ENCODE results near the gene NOL3.

The NOL3 gene

DNA sequence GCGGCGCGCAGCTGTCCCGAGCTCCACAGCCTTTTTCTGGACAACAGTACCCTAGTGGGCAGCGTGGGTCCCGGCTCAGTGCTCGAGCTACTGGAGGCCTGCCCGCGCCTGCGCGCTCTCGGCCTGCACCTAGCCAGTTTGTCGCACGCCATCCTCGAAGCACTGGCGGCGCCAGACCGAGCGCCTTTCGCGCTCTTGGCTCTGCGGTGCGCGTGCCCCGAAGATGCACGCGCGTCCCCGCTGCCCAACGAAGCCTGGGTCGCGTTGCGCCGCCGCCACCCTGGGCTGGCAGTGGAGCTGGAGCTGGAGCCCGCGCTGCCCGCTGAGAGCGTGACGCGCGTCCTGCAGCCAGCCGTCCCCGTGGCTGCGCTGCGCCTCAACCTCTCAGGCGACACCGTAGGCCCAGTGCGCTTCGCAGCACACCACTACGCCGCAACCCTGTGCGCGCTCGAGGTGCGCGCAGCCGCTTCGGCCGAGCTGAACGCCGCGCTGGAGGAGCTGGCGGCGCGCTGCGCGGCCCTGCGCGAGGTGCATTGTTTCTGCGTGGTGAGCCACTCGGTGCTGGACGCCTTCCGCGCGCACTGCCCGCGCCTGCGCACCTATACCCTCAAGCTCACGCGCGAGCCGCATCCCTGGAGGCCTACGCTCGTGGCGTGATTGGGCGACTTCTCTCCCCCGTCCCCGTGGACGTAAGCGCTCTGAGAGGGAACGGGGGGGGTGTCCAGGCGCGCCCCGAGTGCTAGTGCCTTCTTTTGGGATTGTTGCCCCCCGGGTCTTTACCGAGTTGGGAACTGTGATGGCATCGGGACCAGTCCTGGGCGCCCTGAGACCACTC, 7.0 kb upstream of the NOL3 start:
- H3K4me1 ChIP-seq (ENCODE audit: insufficient read depth, poor library complexity, severe bottlenecking), result no peaks in the 10 kb centered on the region
- no peaks in the 10 kb centered on the region for H3K27me3 ChIP-seq (ENCODE audit: insufficient read depth, poor library complexity, severe bottlenecking)
- ATAC-seq (ENCODE audit: low read depth) (peak; percentile 49), DNase-seq (ENCODE audit: low spot score) (peak; percentile 77)
- peak overlapping the region; percentile 43 for H3K27ac ChIP-seq (ENCODE audit: poor library complexity, severe bottlenecking)
- peak overlapping the region; percentile 35 for H3K4me3 ChIP-seq (ENCODE audit: severe bottlenecking)
- no peaks in the 10 kb centered on the region for H3K36me3 ChIP-seq (ENCODE audit: low read depth)
- H3K9me3 ChIP-seq (ENCODE audit: severe bottlenecking), result no peaks in the 10 kb centered on the region
- TF ChIP-seq, protein P1, sequence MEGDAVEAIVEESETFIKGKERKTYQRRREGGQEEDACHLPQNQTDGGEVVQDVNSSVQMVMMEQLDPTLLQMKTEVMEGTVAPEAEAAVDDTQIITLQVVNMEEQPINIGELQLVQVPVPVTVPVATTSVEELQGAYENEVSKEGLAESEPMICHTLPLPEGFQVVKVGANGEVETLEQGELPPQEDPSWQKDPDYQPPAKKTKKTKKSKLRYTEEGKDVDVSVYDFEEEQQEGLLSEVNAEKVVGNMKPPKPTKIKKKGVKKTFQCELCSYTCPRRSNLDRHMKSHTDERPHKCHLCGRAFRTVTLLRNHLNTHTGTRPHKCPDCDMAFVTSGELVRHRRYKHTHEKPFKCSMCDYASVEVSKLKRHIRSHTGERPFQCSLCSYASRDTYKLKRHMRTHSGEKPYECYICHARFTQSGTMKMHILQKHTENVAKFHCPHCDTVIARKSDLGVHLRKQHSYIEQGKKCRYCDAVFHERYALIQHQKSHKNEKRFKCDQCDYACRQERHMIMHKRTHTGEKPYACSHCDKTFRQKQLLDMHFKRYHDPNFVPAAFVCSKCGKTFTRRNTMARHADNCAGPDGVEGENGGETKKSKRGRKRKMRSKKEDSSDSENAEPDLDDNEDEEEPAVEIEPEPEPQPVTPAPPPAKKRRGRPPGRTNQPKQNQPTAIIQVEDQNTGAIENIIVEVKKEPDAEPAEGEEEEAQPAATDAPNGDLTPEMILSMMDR (IDR thresholded peaks at IDR 0.05; ENCODE audit: poor library complexity, severe bottlenecking), result peak; percentile 4

DNA sequence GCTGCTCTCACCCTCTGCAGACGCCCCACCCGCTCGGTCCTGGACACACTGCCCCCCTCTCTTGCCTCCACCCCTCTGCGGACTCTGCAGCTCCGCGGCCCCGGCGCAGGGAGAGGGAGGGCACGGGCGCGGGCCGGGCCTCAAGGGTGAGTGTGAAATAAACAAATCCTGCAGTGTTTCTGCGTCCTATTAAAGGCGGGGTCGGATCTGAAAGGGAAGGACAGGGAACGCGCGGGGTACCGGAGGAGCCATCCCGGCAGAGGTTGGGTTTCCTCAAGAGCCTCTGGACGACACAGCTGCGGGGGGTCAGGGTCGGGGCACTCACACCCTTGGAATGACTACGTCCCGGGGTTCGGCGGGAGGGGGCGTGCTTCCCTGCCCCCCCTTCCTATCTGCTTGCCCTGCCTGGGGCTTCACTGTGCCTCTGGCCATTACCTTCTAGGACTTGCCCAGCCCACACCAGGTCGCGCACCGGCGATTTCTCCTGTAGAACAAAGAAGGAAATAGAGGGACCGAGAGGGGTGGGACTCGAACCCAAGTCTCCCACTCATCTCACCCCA, 6.3 kb upstream of the NOL3 start:
- no peaks in the 10 kb centered on the region for H3K27me3 ChIP-seq (ENCODE audit: insufficient read depth, poor library complexity, severe bottlenecking)

DNA sequence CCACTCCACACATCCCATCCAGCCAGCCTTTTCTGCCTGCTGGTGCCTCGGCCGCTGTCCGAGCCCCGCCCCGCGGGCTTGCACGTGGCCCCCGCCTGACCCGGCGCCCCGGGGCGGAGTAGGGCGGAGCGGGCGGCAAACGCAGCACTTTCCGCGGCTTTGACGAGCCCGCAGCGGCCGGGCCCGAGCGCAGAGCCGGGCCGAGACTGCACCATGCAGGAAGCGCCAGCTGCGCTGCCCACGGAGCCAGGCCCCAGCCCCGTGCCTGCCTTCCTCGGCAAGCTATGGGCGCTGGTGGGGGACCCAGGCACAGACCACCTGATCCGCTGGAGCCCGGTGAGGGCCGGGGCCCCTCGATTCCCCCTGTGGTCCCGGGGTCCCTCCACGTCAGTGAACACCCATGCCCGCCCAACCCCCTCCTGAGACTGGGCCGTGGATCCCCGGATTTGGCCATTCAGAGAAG, 5.7 kb upstream of the NOL3 start, which contains the start of gene HSF4:
Gene HSF4, plus strand, starts transcription at position 147 of the 463 bp plus-strand sequence. Its CDS starts 67 bp downstream, at position 214.
- no peaks in the 10 kb centered on the region for H3K27me3 ChIP-seq (ENCODE audit: insufficient read depth, poor library complexity, severe bottlenecking)

More for the DNA sequence above, 6.3 kb upstream of the NOL3 start:
- DNase-seq (ENCODE audit: low spot score), result no peak
- H3K36me3 ChIP-seq (ENCODE audit: low read depth), result no peaks in the 10 kb centered on the region
- no peaks in the 10 kb centered on the region for H3K4me1 ChIP-seq (ENCODE audit: insufficient read depth, poor library complexity, severe bottlenecking)
- H3K4me3 ChIP-seq (ENCODE audit: severe bottlenecking), result peak overlapping the region; percentile 35
- TF ChIP-seq, protein P1 (IDR thresholded peaks at IDR 0.05; ENCODE audit: poor library complexity, severe bottlenecking), result no peak
- H3K9me3 ChIP-seq (ENCODE audit: severe bottlenecking), result no peaks in the 10 kb centered on the region
- peak; percentile 6 for ATAC-seq (ENCODE audit: low read depth)
- H3K27ac ChIP-seq (ENCODE audit: poor library complexity, severe bottlenecking), result peak overlapping the region; percentile 43

DNA sequence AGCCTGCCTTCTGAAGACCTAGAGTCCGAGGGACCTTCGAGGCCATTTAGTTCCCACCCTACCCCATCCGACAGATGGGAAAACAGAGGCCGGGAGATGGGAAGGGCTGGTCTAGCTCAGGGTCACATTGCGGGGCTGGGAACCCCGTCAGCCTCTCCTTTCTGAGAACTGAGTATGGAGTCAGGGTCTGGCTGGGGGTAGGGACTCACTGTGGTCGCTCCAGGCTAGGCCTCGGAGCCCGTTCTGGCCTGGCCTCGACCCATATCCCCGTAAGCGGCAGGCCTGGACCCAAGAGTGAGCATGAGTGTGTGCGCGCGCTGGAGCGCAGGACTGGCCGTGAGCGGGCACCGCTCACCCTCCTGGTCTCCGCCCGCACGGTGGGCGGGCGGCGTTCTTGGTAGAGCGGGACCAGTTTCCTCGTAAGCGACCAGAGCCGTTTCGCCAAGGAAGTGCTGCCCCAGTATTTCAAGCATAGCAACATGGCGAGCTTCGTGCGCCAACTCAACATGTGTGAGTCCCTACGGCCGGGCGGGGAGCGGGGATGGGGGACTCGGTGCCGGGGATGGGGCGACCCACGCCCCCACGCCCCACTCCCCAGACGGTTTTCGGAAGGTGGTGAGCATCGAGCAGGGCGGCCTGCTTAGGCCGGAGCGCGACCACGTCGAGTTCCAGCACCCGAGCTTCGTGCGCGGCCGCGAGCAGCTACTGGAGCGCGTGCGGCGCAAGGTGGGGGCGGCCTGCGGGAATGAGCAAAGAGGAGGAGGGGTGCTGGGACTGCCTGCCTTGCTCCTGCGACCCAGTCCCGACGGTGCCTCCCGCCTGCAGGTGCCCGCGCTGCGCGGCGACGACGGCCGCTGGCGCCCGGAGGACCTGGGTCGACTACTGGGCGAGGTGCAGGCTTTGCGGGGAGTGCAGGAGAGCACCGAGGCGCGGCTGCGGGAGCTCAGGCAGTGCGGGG, 4.9 kb upstream of the NOL3 start:
- Histone ChIP-seq H3K4me1 (ENCODE audit: insufficient read depth, poor library complexity, severe bottlenecking) (peaks cover 4% of the 10 kb centered on the region), H3K9me3 (ENCODE audit: severe bottlenecking) (no peaks in the 10 kb centered on the region), H3K27me3 (ENCODE audit: insufficient read depth, poor library complexity, severe bottlenecking) (no peaks in the 10 kb centered on the region), H3K4me3 (ENCODE audit: severe bottlenecking) (no peak overlapping the region), H3K27ac (ENCODE audit: poor library complexity, severe bottlenecking) (no peak overlapping the region), H3K36me3 (ENCODE audit: low read depth) (no peaks in the 10 kb centered on the region)
- TF ChIP-seq, protein P1 (IDR thresholded peaks at IDR 0.05; ENCODE audit: poor library complexity, severe bottlenecking), result no peak
- ATAC-seq (ENCODE audit: low read depth) (no peak), DNase-seq (ENCODE audit: low spot score) (no peak)

More for the DNA sequence above, 5.7 kb upstream of the NOL3 start, which contains the start of gene HSF4:
- H3K4me3 ChIP-seq (ENCODE audit: severe bottlenecking), result peak within 1 kb of the TSS; percentile 35
- ATAC-seq (ENCODE audit: low read depth) (0 out of 3 replicates have a peak, but pooled peaks have one; percentile 3), DNase-seq (ENCODE audit: low spot score) (no peak)
- H3K4me1 ChIP-seq (ENCODE audit: insufficient read depth, poor library complexity, severe bottlenecking), result peaks cover 1% of the 10 kb centered on the region
- peak within 1 kb of the TSS; percentile 43 for H3K27ac ChIP-seq (ENCODE audit: poor library complexity, severe bottlenecking)
- no peaks in the 10 kb centered on the region for H3K9me3 ChIP-seq (ENCODE audit: severe bottlenecking)
- TF ChIP-seq, protein P1 (IDR thresholded peaks at IDR 0.05; ENCODE audit: poor library complexity, severe bottlenecking), result no peak
- H3K36me3 ChIP-seq (ENCODE audit: low read depth), result no peaks in the 10 kb centered on the region

Measured in RWPE2 (cell line).